T-helper 2 cell (primary cell): Measurements from ENCODE around the gene COL17A1.

Source experiments
- DNase-seq, 5 experiments: peaks; one replicate each; pipeline versions ENCODE4 v3.0.0 to v3.0.0-alpha.2; 2012 to 2022

COL17A1 gene

DNA sequence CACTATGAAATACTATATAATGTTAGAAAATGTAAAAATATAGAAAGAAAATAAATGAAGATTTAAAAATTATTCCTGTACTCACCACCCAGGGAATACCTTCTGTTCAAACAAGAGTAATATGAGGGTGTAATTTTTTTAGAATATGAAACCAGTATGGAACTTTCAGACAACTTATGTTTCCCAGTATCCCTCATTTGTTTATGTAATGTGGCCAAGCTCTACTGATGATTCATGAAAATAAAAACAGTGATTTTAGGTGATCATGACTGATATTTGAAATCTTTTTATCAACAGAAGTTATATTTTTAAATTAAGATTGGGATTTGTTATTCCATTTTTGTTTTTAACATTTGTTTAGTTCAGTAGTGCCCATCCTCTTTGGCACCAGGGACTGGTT, 100.0 kb downstream of the COL17A1 start:
- no peak for DNase-seq

DNA sequence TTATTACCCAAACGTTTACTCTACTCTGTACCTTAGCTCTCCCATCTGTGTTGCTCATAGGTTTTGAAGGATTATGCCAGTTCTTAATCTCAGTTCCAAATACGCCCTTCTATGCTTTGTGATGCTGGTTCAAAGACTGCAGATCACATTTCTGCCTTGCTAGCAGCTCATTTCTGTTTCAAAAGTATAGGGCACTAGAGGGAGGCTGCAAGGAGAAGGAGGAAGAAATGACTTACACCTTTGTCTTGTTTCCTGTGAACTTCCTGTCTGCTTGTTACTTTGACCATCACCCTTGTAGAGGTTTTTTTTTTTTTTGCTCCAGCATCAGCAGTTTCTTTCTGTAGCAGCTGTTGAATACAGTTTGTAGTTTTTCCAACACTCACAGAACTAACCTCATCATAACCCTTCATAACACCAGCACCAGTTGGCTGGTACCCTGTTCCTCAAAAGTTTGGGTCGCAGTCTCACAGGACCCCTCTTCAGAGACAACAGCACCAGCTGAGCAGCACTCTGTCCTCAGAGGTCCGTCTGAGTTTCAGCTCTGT, 102.2 kb downstream of the COL17A1 start:
- DNase-seq = peak in 2 of 5 experiments; percentile 45 to 88

DNA sequence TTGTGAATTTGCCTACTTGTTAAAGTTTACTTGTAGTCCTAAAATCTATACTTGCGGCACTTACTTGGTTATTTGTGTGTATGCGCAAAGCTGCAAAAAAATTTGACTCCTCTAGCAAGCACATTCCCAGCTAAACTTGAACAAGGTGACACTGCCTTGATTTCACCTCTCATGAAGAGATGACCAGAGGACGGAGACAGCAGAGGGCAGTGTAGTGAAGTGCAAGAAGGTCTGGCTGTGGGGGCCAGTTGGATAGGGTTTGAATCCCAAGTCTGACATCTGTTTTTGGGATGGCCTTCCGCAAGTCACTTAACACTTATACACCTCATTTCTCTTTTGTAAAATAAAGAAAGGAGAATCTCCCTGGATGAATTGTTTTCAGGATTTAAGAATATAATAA, 103.0 kb downstream of the COL17A1 start:
- DNase-seq = no peak
